Progenitor cell of endocrine pancreas (in vitro differentiated cells): ENCODE data around the gene CASP6. TPM values are rescaled to one million over a fixed set of nuclear protein-coding genes. Genes with fewer than 3 reads are reported as not detected.
A peak's percentile ranks its signal among the peaks of the same experiment; 100 is the strongest.

ENCODE experiments used
- DNase-seq: peaks from one replicate; pipeline ENCODE4 v3.0.0; 2021; ENCODE audit warnings: low spot score; ENCODE audit not compliant: unreplicated experiment
- H3K27ac Mint-ChIP-seq: 2 replicates; pipeline ENCODE4 v1.8.0; 2021; ENCODE audit warnings: mild to moderate bottlenecking, moderate library complexity, mixed read lengths
- H3K27me3 Mint-ChIP-seq: 2 replicates; pipeline ENCODE4 v1.8.0; 2021; ENCODE audit warnings: mixed read lengths
- H3K36me3 Mint-ChIP-seq: 2 replicates; pipeline ENCODE4 v1.8.0; 2022; ENCODE audit warnings: mixed read lengths; ENCODE audit not compliant: insufficient read depth
- H3K4me1 Mint-ChIP-seq: 2 replicates; pipeline ENCODE4 v1.8.0; 2021; ENCODE audit warnings: low read depth, mixed read lengths
- H3K4me3 Mint-ChIP-seq: 2 replicates; pipeline ENCODE4 v1.8.0; 2021; ENCODE audit warnings: low read depth, mild to moderate bottlenecking, moderate library complexity, mixed read lengths
- H3K9me3 Mint-ChIP-seq: 2 replicates; pipeline ENCODE4 v1.8.0; 2021; ENCODE audit warnings: low read depth, mixed read lengths
- CTCF ChIP-seq: fragments of 200-600 bp; sonication (generic); IDR thresholded peaks from one replicate; pipeline ENCODE4 v1.5.0; 2021; ENCODE audit warnings: antibody characterized with exemption, mild to moderate bottlenecking; ENCODE audit not compliant: unreplicated experiment
- total RNA-seq: library from RNA; stranded (reverse); gene quantifications from 2 replicates; pipeline ENCODE4 v1.2.1, GENCODE V29; 2021

Gene CASP6
- total RNA-seq, 1 donor from 2014 or later, result 61.0 TPM

GRCh38 chr4:109729117-109729717, 26.0 kb upstream of the CASP6 start:
- H3K36me3 Mint-ChIP-seq, result peaks cover 7% of the 10 kb centered on the region
- no peaks in the 10 kb centered on the region for H3K9me3 Mint-ChIP-seq
- H3K27ac Mint-ChIP-seq, result peak overlapping the region; percentile 98
- no peak for TF ChIP-seq CTCF
- H3K4me3 Mint-ChIP-seq, result peak overlapping the region; percentile 95
- DNase-seq, result no peak
- peaks cover 7% of the 10 kb centered on the region for H3K27me3 Mint-ChIP-seq
- H3K4me1 Mint-ChIP-seq, result peaks cover 12% of the 10 kb centered on the region

- H3K27me3 Mint-ChIP-seq, result peaks cover 6% of the 10 kb centered on the region
- TF ChIP-seq CTCF, result no peak
- no peak for DNase-seq
- peaks cover 8% of the 10 kb centered on the region for H3K36me3 Mint-ChIP-seq
- peak overlapping the region; percentile 95 for H3K4me3 Mint-ChIP-seq
- H3K4me1 Mint-ChIP-seq, result peaks cover 12% of the 10 kb centered on the region
- H3K27ac Mint-ChIP-seq, result peak overlapping the region; percentile 98
- no peaks in the 10 kb centered on the region for H3K9me3 Mint-ChIP-seq
These were observed 25.1 kb upstream of the CASP6 start for GRCh38 chr4:109728385-109728784.

- no peak for DNase-seq
- TF ChIP-seq CTCF, result no peak
These were observed 19.9 kb upstream of the CASP6 start for GRCh38 chr4:109723110-109723509.

GRCh38 chr4:109722357-109722756, 19.1 kb upstream of the CASP6 start:
- Mint-ChIP-seq H3K27me3 (no peaks in the 10 kb centered on the region), H3K4me3 (no peak overlapping the region), H3K36me3 (peaks cover 21% of the 10 kb centered on the region), H3K4me1 (peaks cover 2% of the 10 kb centered on the region), H3K27ac (no peak overlapping the region), H3K9me3 (no peaks in the 10 kb centered on the region)
- DNase-seq, result no peak
- no peak for TF ChIP-seq CTCF

More at GRCh38 chr4:109723110-109723509, 19.9 kb upstream of the CASP6 start:
- H3K4me1 Mint-ChIP-seq, result peaks cover 6% of the 10 kb centered on the region
- no peaks in the 10 kb centered on the region for H3K27me3 Mint-ChIP-seq
- peaks cover 18% of the 10 kb centered on the region for H3K36me3 Mint-ChIP-seq
- no peak overlapping the region for H3K4me3 Mint-ChIP-seq
- H3K27ac Mint-ChIP-seq, result no peak overlapping the region
- H3K9me3 Mint-ChIP-seq, result no peaks in the 10 kb centered on the region

- no peaks in the 10 kb centered on the region for H3K27me3 Mint-ChIP-seq
- H3K4me3 Mint-ChIP-seq, result no peak overlapping the region
- H3K4me1 Mint-ChIP-seq, result no peaks in the 10 kb centered on the region
- no peak overlapping the region for H3K27ac Mint-ChIP-seq
- DNase-seq, result no peak
- peaks cover 26% of the 10 kb centered on the region for H3K36me3 Mint-ChIP-seq
- no peaks in the 10 kb centered on the region for H3K9me3 Mint-ChIP-seq
- TF ChIP-seq CTCF, result no peak
These were observed 17.8 kb upstream of the CASP6 start for GRCh38 chr4:109721033-109721432.
